ENCODE data around the gene CACTIN.

CACTIN gene

DNA sequence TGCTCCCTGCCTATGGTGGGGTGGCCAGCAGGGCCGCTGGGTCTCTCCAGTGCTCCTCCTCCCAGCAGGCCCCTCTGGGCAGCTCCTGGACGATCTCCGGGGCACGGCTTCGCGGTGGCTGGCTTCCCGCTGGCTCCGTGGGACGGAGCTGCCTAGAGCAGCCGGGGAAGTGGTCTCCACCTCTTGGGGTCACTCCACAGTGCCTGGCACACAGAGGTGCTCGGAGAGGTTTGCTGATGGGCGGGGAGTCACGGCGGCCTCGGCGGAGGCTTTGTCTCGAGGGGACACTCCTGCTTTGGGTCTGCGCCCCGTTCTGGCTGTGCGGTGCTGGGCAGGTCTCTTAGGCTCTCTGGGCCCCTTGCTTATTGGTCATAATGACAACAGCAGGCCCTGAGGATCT lies 9.9 kb upstream of the CACTIN start:
- no peaks in the 10 kb centered on the region for H3K79me2 ChIP-seq (ENCODE audit: insufficient read depth, low read length)
- H3K27me3 ChIP-seq (ENCODE audit: insufficient read depth, low read length): no peaks in the 10 kb centered on the region; the same call in 1 of the 2 replicates
- TF ChIP-seq EZH2 (IDR thresholded peaks at IDR 0.05; ENCODE audit: borderline replicate concordance, low read length) (no peak), CTCF (IDR thresholded peaks at IDR 0.05; ENCODE audit: low read length) (no peak)
- H3K4me1 ChIP-seq (ENCODE audit: insufficient read depth, low read length, severe bottlenecking): no peaks in the 10 kb centered on the region
- H2AFZ ChIP-seq (ENCODE audit: low read length): no peak overlapping the region
- H4K20me1 ChIP-seq (ENCODE audit: insufficient read depth, low read length): no peaks in the 10 kb centered on the region
- no peaks in the 10 kb centered on the region for H3F3A ChIP-seq (ENCODE audit: insufficient read depth, low read length)
- no peaks in the 10 kb centered on the region for H3K9me2 ChIP-seq (ENCODE audit: low read depth, low read length)
- no peak overlapping the region for H3K27ac ChIP-seq (ENCODE audit: low read depth, low read length, poor library complexity, severe bottlenecking)
- no peak overlapping the region for H3K4me2 ChIP-seq (ENCODE audit: low read length)
- H3K36me3 ChIP-seq (ENCODE audit: insufficient read depth, low read length): no peaks in the 10 kb centered on the region
- H3K9ac ChIP-seq (ENCODE audit: low read length): no peak overlapping the region
- no peaks in the 10 kb centered on the region for H3K9me3 ChIP-seq (ENCODE audit: low read length)
- H3K4me3 ChIP-seq (ENCODE audit: low read depth, low read length, poor library complexity, severe bottlenecking): no peak overlapping the region

GRCh38 chr19:3634496-3635045 lies 8.0 kb upstream of the CACTIN start:
- no peaks in the 10 kb centered on the region; the same call in 1 of the 2 replicates for H3K27me3 ChIP-seq (ENCODE audit: insufficient read depth, low read length)
- no peaks in the 10 kb centered on the region for H3K9me2 ChIP-seq (ENCODE audit: low read depth, low read length)

GRCh38 chr19:3633559-3633988 lies 7.0 kb upstream of the CACTIN start:
- no peak overlapping the region for H3K4me2 ChIP-seq (ENCODE audit: low read length)
- H3K27me3 ChIP-seq (ENCODE audit: insufficient read depth, low read length): no peaks in the 10 kb centered on the region; the same call in 1 of the 2 replicates
- H4K20me1 ChIP-seq (ENCODE audit: insufficient read depth, low read length): no peaks in the 10 kb centered on the region
- H3K9me3 ChIP-seq (ENCODE audit: low read length): no peaks in the 10 kb centered on the region
- H3K4me1 ChIP-seq (ENCODE audit: insufficient read depth, low read length, severe bottlenecking): no peaks in the 10 kb centered on the region
- no peaks in the 10 kb centered on the region for H3K36me3 ChIP-seq (ENCODE audit: insufficient read depth, low read length)
- no peak for TF ChIP-seq EZH2 (IDR thresholded peaks at IDR 0.05; ENCODE audit: borderline replicate concordance, low read length)
- no peak for TF ChIP-seq CTCF (IDR thresholded peaks at IDR 0.05; ENCODE audit: low read length)
- H3K4me3 ChIP-seq (ENCODE audit: low read depth, low read length, poor library complexity, severe bottlenecking): no peak overlapping the region
- H2AFZ ChIP-seq (ENCODE audit: low read length): no peak overlapping the region
- H3K79me2 ChIP-seq (ENCODE audit: insufficient read depth, low read length): no peaks in the 10 kb centered on the region
- H3K9me2 ChIP-seq (ENCODE audit: low read depth, low read length): no peaks in the 10 kb centered on the region
- H3F3A ChIP-seq (ENCODE audit: insufficient read depth, low read length): no peaks in the 10 kb centered on the region
- no peak overlapping the region for H3K9ac ChIP-seq (ENCODE audit: low read length)
- no peak overlapping the region for H3K27ac ChIP-seq (ENCODE audit: low read depth, low read length, poor library complexity, severe bottlenecking)

More at GRCh38 chr19:3634496-3635045, 8.0 kb upstream of the CACTIN start:
- H3K27ac ChIP-seq (ENCODE audit: low read depth, low read length, poor library complexity, severe bottlenecking): no peak overlapping the region
- no peaks in the 10 kb centered on the region for H3K36me3 ChIP-seq (ENCODE audit: insufficient read depth, low read length)
- no peaks in the 10 kb centered on the region for H3K9me3 ChIP-seq (ENCODE audit: low read length)
- H3K4me3 ChIP-seq (ENCODE audit: low read depth, low read length, poor library complexity, severe bottlenecking): no peak overlapping the region
- no peaks in the 10 kb centered on the region for H3K79me2 ChIP-seq (ENCODE audit: insufficient read depth, low read length)
- no peaks in the 10 kb centered on the region for H4K20me1 ChIP-seq (ENCODE audit: insufficient read depth, low read length)
- H3F3A ChIP-seq (ENCODE audit: insufficient read depth, low read length): no peaks in the 10 kb centered on the region
- no peak overlapping the region for H2AFZ ChIP-seq (ENCODE audit: low read length)
- H3K4me1 ChIP-seq (ENCODE audit: insufficient read depth, low read length, severe bottlenecking): no peaks in the 10 kb centered on the region
- no peak overlapping the region for H3K4me2 ChIP-seq (ENCODE audit: low read length)
- H3K9ac ChIP-seq (ENCODE audit: low read length): no peak overlapping the region
- TF ChIP-seq CTCF (IDR thresholded peaks at IDR 0.05; ENCODE audit: low read length): no peak
- no peak for TF ChIP-seq EZH2 (IDR thresholded peaks at IDR 0.05; ENCODE audit: borderline replicate concordance, low read length)

Measured in OCI-LY1 (cell line).